Islet of Langerhans (tissue), 1 donor: Measurements from ENCODE around the gene CERT1.
"Not testable (repeated sequence)": the region's sequence is repeated elsewhere in the genome, so short reads cannot be mapped to it uniquely, and the experiment has no call there.

Experiments
- FAIRE-seq: peaks from one replicate; lab custom pipeline; 2011; peaks lifted over from hg19 to GRCh38; lab: Jason Lieb, UNC

The CERT1 gene, protein sequence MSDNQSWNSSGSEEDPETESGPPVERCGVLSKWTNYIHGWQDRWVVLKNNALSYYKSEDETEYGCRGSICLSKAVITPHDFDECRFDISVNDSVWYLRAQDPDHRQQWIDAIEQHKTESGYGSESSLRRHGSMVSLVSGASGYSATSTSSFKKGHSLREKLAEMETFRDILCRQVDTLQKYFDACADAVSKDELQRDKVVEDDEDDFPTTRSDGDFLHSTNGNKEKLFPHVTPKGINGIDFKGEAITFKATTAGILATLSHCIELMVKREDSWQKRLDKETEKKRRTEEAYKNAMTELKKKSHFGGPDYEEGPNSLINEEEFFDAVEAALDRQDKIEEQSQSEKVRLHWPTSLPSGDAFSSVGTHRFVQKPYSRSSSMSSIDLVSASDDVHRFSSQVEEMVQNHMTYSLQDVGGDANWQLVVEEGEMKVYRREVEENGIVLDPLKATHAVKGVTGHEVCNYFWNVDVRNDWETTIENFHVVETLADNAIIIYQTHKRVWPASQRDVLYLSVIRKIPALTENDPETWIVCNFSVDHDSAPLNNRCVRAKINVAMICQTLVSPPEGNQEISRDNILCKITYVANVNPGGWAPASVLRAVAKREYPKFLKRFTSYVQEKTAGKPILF

DNA sequence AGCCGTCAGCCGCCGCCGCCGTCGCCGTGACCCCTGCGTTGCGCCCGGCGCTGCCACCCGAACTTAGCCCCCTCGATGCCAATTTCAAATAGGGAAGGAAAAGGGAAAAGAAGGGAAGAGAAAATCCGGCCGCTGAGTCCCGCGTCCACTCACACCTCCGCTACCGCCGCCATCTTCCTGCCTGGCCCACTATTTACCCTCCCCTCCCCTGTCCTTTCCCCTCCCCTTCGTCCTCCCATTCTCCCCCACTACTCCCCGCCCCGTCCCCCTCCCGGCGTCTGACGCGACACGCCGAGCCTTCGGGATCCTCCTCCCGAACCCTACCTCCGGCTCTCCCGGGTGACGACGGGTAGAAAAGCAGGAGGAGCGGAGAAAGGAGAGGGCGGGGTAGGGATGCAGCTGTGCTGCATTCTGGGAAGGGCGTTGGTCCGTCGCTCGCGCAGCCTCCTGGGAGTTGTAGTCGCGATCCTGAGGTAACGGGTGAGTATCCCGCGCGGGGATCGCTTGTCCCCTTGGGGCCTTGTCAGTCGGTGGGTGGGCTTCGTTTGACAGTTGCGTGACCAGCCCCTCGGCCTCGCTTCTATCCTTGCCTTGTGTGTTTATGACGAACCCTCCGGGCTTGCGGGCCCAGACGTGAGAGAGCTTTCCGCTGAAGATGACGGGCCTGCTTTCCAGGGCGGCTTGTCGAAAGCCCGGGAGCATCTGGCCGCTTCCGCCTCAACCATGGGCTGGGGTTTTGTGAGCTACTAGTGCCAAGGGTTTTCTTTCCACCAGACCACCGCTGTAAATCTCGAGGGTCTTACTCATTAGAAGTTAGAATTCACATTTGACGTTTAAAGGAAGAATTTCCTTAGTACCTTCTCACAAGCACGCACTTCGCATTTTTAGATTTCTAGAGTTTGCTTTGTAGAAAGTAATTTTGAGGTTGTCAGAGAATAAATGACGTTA lies at the start of gene CERT1, which contains the start of gene POLK:
TSS of gene CERT1 (minus strand) at position 195 of the 948 bp plus-strand sequence. CDS start 422 bp downstream, outside the sequence.
TSS of gene POLK (plus strand) at position 457 of the 948 bp plus-strand sequence.
- FAIRE-seq, result no peak

DNA sequence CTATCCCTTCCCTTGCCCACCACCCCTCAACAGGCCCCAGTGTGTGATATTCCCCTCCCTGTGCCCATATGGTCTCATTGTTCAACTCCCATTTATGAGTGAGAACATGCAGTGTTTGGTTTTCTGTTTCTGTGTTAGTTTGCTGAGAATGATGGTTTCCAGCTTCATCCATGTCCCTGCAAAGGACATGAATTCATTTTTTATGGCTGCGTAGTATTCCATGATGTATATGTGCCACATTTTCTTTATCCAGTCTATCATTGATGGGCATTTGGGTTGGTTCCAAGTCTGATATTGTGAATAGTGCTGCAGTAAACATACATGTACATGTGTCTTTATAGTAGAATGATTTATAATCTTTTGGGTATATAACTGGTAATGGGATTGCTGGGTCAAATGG lies 49.2 kb upstream of the CERT1 start:
- FAIRE-seq, result not testable (repeated sequence)

DNA sequence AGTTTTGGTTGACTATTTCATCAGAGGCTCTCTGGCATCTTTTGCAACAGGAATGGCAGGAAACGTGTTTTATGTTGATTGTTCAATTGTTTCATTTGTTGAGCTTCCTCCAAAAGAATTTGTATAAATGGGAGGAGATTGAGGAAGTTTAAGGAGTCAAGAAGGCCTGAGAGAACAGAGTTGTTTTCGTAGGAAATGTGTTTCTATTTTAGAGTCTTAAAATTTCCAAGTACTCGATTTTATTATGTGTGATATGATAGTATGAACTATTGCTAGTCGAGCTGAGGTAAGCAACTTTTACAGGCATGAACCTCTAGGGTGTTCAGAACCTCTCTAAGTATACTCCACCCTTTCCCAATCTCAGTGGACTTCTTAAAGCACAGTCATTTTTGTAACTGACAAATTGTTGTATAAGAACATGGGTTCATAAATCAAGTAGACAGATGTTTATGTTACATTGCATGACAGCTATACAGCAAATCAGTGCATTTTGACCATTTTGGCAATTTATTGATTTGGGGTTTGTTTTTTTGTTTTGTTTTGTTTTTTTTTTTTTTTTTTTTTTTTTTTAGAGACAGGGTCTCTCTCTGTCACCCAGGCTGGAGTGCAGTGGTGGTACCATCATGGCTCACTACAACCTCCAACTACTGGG lies 47.7 kb upstream of the CERT1 start:
- FAIRE-seq, result no peak

DNA sequence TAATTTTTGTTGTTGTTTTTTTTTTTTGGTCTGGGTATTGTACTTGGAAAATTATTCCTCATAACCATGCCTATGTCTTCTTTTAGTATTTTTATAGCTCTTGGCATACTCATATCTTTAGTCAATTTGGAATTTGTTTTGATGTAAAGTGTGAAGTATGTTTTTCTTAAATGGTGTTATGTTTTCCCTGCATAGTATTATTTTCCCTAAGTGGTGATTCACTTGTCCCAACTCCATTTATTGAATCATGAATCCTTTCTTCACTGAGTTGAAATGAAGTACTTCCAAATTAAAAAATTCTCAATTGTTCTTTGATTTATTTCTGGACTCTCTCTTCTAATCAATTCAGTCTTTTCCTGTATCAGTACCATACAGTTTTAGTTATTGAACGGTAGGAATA lies 46.8 kb upstream of the CERT1 start:
- no peak for FAIRE-seq

DNA sequence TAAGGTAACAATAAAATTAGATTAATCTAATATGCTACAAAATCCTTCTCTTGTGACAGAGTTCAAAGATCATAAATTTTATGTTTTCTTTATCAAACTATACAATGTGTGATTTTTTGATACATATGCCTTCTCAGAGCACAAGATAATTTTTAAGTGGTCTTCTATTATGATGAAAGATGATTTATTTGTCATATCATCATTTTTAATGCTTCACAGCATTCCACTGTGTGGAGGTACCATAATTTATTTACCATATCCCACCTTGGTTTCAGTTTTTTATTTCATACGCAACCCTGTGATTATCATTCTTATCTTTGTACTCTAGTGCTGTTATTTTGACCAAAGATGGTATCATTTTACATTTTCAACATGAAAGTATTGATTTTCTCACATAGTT lies 41.9 kb upstream of the CERT1 start:
- FAIRE-seq, result no peak

DNA sequence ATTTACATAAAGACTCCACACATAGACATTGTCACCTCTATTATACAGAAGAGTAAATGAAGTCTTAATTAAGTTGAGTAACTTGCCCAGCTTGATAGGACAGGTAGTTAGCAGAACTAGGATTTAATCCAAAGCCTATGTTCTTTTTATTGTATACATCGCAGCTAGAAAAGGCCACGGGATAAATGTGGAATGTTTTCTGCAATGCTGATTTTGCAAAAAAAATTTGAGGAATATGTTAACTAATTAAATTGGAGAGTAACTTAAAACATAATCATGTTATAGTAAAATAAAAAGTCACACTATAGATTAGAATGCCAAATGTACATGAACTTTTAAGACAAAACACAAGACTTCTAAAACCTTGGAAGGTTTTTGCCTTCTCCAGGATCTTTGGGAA lies 41.3 kb upstream of the CERT1 start:
- no peak for FAIRE-seq

DNA sequence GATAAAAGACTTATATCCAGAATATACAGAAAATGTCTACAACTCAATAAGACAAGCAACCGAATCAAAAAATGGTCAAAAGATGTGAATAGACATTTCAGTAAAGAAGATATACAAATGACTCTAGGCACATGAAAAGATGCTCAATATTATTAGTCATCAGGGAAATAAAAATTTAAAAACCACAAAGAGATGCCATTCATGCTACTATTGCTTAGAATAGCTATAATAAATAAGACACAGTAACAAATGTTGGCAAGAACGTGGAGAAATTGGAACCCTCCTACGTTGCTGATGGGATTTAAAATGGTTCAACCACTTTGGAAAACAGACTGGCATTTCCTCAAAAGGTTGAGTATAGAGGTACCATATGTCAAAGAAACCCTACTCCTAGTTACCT lies 40.0 kb upstream of the CERT1 start:
- FAIRE-seq, result no peak

DNA sequence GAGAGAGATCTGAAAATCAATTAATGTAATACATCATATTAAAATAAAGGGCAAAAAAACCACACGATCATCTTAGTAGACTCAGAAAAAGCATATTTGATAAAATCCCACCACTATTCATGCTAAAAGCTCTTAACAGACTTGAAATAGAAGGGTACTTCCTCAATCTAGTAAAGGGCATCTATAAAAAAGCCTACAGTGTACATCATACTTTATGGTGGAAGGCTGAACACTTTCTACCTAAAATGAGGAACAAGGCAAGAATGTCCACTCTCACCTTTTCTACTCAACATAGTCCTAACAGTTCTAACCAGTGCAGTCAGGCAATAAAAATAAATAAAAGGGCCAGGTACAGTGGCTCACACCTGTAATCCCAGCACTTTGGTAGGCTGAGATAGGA lies 39.2 kb upstream of the CERT1 start:
- no peak for FAIRE-seq

- FAIRE-seq, result no peak
Measured at GRCh38 chr5:75547812-75548211, 36.4 kb upstream of the CERT1 start.

- no peak for FAIRE-seq
Measured at GRCh38 chr5:75546830-75547229, 35.4 kb upstream of the CERT1 start.

- FAIRE-seq, result no peak
Measured at GRCh38 chr5:75545131-75545530, 33.7 kb upstream of the CERT1 start.

- FAIRE-seq, result peak; percentile 81
Measured at GRCh38 chr5:75538211-75538610, 26.8 kb upstream of the CERT1 start.

- FAIRE-seq, result no peak
Measured at GRCh38 chr5:75536694-75537360, 25.4 kb upstream of the CERT1 start.

DNA sequence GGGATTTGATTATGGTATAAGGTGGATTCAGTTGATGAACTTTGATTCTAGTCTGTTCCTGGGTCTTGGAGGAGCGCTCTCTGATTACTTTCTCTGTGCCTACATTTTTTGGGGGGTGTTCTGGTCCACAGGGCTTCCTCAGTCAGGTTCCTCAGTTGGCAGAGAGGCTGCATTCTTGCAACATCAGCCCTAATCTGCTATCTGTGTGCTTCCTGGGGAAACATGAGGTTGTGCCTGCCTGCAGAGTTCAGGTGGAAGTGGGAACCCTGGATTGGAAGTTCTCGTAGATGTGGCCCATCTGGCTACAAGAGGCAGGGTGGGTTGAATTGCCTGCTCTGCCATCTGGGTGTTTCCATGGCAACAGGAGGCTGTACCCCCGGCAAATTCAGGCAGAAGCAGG lies 24.7 kb upstream of the CERT1 start:
- no peak for FAIRE-seq

- peak; percentile 38 for FAIRE-seq
Measured at GRCh38 chr5:75534734-75535133, 23.3 kb upstream of the CERT1 start.

DNA sequence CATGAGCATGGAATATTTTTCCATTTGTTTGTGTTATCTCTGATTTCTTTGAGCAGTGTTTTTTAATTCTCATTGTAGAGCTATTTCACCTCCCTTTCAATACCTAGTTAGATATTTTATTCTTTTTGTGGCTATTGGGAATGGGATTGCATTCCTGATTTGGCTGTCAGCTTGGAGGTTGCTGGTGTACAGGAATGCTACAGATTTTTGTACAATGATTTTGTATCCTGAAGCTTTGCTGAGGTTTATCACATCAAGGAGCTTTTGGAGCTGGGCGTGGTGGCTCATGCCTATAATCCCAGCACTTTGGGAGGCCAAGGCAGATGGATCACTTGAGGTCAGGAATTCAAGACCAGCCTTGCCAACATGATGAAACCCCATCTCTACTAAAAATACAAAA lies 22.3 kb upstream of the CERT1 start:
- FAIRE-seq, result not testable (repeated sequence)

DNA sequence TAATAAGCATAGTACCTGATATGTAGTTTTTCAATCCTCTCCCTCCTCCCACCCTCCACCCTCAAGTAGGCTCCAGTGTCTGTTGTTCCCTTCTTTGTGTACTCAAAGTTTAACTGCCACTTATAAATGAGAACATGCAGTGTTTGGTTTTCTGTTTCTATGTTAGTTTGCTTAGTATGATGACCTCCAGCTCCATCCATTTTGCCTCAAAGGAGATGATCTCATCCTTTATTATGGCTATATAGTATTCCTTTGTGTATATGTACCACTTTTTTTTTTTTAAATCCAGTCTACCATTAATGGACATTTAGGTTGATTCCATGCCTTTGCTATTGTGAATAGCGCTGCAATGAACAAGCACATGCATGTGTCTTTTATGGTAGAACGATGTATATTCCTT lies 20.8 kb upstream of the CERT1 start:
- no peak for FAIRE-seq

GRCh38 chr5:75529185-75529584 lies 17.8 kb upstream of the CERT1 start:
- no peak for FAIRE-seq

DNA sequence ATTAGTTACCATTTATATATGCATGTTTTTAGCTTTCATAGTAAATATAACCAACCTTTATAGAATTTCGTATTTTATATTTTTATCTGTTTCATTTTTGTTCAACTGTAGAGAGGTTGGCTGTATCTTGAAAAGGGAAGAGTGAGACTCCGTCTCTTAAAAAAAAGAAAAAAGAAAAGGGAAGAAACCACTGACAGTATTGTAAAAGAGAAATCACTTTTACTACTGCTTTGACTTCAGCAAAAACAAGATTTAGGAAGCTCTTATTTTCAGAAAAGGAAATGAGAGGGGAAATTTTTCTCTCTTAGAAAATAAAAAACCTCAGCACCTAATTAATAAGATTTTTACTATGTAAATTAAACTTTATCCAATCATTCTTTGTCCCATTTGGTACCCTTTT lies 14.6 kb upstream of the CERT1 start:
- peak; percentile 43 for FAIRE-seq

- no peak for FAIRE-seq
Measured at GRCh38 chr5:75525344-75525743, 13.9 kb upstream of the CERT1 start.

DNA sequence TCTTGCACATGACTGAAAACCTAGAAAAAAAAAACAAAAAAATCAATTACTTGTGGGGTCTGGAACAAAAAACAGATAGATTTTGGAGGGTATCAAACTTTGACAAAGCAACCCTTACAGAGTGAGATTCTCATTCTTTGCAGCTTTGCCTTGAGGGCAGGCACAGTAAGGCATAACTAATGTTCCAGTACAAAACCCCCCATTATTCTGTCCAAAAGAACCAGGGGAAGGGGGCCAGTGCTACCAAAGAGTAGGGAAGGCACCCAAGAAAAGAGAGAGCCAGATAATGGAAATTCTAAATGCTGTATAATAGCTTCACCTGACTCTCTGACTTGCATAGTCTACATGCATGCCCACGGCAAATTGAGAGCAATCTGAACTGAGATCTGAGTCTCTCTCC lies 13.2 kb upstream of the CERT1 start:
- FAIRE-seq, result no peak

DNA sequence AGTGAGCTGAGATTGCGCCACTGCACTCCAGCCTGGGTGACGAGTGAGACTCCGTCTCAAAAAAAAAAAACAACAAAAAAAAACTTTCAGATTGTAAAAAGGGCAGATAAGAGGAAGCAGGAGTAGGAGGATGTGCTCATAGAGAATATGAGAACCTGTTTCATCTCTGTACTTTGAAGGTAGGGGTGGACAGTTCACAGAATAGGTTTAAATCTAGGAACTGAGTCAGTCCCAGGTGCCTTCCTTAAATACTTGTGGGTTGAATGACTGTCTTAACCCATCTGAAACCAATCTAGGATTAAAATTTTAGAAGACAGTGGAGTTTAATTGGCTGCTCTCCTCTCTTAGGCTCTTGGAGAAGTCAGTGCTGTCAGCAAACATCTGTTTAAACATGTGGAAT lies 12.6 kb upstream of the CERT1 start:
- no peak for FAIRE-seq
